Measurements from ENCODE around the gene FBXW4.

The FBXW4 gene

DNA sequence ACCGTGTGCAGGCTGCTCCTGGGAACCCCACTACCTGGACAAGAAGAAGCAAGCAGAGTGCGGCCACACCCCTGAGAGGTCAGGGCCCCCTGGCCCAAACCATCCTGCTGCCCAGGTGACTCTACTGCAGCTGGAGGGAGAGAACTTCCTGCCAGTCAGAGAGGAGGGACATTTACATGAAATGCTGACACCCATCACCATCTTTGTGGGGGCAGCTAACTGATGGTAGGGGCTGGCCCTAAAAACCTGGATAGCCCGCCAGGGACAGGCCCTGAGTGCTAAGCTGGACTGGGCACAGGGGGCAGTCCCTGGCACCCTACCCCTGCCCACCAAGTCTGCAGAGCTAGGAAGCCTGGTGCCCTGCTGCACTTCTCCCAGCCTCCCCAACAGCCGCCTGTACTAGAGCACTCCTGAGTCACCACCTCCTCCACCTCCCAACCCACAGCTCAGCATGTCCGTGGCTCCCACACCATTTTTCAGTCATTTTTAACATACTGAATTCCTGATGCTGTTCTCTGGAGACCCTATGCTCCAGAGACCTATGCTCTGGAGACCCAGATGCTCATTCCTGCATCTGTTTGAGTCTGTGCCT lies 79.3 kb downstream of the FBXW4 start:
- TF ChIP-seq, protein P1, sequence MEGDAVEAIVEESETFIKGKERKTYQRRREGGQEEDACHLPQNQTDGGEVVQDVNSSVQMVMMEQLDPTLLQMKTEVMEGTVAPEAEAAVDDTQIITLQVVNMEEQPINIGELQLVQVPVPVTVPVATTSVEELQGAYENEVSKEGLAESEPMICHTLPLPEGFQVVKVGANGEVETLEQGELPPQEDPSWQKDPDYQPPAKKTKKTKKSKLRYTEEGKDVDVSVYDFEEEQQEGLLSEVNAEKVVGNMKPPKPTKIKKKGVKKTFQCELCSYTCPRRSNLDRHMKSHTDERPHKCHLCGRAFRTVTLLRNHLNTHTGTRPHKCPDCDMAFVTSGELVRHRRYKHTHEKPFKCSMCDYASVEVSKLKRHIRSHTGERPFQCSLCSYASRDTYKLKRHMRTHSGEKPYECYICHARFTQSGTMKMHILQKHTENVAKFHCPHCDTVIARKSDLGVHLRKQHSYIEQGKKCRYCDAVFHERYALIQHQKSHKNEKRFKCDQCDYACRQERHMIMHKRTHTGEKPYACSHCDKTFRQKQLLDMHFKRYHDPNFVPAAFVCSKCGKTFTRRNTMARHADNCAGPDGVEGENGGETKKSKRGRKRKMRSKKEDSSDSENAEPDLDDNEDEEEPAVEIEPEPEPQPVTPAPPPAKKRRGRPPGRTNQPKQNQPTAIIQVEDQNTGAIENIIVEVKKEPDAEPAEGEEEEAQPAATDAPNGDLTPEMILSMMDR (IDR thresholded peaks at IDR 0.05; ENCODE audit: low read depth, low read length): no peak
- H3K4me3 ChIP-seq (ENCODE audit: low read depth, low read length): no peak overlapping the region

DNA sequence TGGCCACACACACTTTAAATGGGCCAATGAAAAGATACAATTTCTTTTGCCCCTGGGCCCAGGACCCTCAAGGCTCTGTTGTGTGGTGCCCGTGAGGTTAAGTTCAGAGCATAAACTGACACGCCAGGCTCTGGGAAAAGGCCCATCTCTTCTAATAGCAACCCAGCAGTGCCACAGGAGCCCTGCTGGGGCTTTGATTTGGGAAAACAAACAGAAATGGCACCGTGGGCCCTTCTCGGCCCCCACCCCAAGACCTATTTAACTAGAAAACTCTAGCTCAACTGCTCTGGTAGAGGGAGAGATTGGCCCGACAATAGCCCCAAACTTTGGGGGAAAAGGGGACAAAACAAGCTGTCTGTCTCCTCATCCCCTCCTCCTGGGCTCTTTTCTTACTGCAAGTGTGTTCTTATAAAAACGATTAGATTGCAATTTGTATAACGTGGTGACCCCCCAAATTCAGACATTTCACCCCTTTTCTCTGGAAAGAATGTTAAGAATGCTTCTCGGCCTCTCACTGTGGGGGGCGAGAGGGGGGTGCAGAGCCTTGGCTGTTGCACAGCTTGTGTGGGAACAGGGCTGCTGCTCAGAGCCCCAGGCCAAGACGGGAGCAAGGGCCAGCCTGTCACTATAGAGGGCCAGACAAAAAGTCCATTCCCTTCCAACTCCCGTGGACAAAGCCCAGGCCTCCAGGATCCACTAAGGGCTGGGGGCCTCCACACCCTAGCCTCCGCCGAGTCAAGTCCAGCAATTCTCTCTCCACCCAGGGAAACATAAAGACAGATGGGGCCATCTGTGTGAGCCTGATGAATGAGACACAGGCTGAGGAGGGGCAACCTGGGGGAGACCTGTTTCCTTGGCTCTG lies 80.1 kb downstream of the FBXW4 start:
- no peak overlapping the region for H3K4me3 ChIP-seq (ENCODE audit: low read depth, low read length)
- TF ChIP-seq, protein P1 (IDR thresholded peaks at IDR 0.05; ENCODE audit: low read depth, low read length): no peak

DNA sequence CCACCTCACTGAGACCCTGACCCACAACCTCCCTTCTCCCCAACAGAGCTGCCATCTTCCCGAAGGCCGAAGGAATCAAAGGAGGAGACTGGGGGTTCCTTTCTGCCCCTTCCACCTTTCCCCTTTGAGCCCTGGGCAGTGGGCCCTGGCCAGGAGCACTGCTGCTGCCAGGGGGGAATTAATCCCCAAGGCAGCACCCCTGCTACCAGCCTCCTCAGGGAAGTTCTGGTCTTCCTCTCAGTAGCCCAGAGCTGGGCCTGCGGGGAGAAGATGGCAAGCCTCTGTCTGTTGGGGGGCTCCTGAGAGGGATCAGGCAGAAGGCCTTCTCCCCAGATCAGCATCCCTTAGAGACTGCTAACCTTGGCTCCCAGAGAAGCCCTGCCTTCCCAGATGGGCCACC lies 81.3 kb downstream of the FBXW4 start:
- TF ChIP-seq, protein P1 (IDR thresholded peaks at IDR 0.05; ENCODE audit: low read depth, low read length): no peak
- no peak overlapping the region for H3K4me3 ChIP-seq (ENCODE audit: low read depth, low read length)

DNA sequence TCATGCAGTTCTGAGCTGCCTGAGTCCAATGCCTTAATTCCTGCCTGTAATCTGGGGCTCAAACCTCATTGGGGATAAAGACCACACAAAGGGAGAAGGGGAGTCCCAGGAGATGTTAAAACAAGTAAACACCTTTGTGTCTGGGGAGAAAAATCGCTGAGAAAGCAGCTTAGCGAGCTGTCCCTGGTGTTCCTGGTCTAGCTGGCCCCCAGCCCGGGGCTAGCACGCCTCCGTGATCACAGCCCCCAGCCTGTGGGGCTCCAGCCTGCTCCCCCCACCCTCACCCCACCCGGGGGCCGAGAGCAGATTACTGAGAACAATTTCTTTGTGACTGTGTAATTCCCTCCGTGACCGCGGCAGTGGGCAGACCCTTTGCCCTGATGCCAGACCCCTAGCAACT lies 82.1 kb downstream of the FBXW4 start:
- TF ChIP-seq, protein P1 (IDR thresholded peaks at IDR 0.05; ENCODE audit: low read depth, low read length): no peak
- no peak overlapping the region for H3K4me3 ChIP-seq (ENCODE audit: low read depth, low read length)

DNA sequence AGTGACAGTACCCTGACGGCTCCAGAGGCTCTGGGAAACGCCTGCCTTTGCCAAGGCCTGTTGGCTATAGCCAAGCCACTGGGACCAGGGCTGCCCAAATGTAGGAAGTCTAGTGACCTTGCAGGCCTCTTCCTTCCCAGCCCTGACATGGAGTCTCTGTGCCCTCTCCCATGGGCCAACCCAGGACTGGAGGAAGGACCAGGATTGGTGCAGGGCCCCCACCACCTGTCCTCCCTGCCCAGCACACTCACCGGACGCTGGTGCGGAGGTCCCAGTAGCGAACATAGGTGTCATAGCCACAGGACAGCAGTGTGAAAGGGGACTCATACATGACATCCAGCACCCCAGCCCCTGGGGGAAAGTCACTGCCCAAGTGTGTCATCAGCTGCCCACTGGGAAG lies 82.9 kb downstream of the FBXW4 start:
- TF ChIP-seq, protein P1 (IDR thresholded peaks at IDR 0.05; ENCODE audit: low read depth, low read length): no peak
- H3K4me3 ChIP-seq (ENCODE audit: low read depth, low read length): no peak overlapping the region

DNA sequence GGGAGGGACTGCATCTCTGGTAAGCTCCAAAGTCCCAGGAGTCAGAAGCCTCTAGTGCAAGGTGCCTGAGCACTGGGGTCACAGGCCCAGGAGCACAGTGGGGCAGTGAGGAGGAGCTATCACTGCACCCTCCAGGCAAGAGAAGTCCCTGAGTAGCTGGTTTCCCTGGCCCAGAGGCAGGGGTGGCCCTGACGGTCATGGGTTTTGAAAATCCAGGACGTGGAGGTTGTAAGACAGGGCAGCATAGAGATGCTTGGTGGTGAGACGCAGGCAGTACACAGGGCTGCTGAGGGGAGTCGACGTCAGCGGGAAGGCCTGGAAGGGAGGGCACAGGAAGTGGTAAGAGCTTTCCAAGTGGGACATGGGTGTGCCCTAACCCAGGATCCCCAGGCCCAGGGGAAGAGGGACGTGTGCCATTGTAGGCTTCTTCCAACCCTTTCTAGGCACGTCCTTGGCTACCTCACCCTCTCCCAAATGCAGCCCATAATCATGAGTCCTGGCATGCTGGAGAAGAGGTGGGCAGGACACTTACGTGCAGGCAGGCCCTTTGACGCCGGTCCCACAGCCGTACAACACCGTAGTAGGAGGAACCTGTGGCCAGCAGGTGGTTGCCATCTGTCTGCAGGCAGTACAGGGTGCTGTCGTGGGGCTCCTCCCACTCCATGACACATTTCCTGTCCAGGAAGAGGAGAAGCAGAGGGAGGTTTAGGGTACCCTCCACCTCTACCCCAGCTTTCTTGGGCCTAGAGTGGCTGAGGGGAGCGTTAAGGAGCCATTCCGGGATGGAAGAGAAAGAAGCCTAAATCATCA lies 83.7 kb downstream of the FBXW4 start:
- no peak overlapping the region for H3K4me3 ChIP-seq (ENCODE audit: low read depth, low read length)
- TF ChIP-seq, protein P1 (IDR thresholded peaks at IDR 0.05; ENCODE audit: low read depth, low read length): no peak
